Left ventricle myocardium superior (tissue), 1 donor: ENCODE measurements around the gene C6. TPM values are rescaled to one million over a fixed set of nuclear protein-coding genes. Genes with fewer than 3 reads are reported as not detected.

Experiments used
- total RNA-seq: library from RNA; stranded (reverse); fragmentation: NEBNext Ultra II Directional; extraction: Animal tissue kit (Norgen Biotek cat#: 25700); gene quantifications from one replicate; pipeline ENCODE4 v1.2.1, GENCODE V29; 2021
- donor health status: DM: no; HTN: yes; CAD: no; lungs with severe emphysema.

The C6 gene
- total RNA-seq, 1 donor from 2014 or later = 44.6 TPM

Other genes starting within 250 kb of the C6 start
- gene MROH2B, start 142.2 kb downstream of the C6 start, total RNA-seq = not detected